ENCODE results near the gene OGDH.

The OGDH gene

DNA sequence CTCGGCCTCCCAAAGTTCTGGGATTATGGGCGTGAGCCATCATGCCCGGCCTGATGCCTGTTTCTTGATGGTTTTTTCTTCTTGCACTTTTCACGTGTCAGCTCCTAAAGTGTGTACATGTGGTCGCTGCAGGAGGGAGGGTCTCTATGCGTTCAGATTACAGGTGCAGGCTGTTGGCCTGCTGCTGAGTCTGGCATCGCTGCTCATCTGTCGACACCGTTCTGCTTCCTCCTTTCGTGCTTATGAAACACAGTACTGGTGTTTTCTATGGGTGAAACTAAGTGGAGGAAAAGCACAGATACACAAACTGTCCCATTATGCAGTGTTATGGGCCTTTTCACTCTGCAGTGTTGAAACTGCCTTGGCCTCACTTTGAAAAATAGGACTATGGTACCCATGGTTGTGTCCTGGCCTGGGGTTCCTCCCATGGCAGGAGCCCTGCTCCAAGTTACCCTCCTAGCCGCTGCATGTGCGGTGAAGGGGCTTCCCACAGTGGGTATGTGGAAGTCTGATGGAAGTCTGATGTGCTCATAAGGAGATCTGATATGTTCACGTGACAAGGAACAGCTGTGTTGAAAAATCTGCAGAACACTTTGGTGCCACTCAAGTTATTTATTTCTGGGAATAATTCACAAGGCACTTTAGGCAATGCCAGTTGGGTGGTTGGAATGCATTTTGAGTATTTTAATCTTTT, 23.5 kb downstream of the OGDH start:
- no peak overlapping the region for H3K4me3 ChIP-seq (ENCODE audit: low read length)
- no peak for DNase-seq (ENCODE audit: low read depth)
- TF ChIP-seq, protein P1, sequence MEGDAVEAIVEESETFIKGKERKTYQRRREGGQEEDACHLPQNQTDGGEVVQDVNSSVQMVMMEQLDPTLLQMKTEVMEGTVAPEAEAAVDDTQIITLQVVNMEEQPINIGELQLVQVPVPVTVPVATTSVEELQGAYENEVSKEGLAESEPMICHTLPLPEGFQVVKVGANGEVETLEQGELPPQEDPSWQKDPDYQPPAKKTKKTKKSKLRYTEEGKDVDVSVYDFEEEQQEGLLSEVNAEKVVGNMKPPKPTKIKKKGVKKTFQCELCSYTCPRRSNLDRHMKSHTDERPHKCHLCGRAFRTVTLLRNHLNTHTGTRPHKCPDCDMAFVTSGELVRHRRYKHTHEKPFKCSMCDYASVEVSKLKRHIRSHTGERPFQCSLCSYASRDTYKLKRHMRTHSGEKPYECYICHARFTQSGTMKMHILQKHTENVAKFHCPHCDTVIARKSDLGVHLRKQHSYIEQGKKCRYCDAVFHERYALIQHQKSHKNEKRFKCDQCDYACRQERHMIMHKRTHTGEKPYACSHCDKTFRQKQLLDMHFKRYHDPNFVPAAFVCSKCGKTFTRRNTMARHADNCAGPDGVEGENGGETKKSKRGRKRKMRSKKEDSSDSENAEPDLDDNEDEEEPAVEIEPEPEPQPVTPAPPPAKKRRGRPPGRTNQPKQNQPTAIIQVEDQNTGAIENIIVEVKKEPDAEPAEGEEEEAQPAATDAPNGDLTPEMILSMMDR (conservative IDR thresholded peaks at IDR 0.05; ENCODE audit: low read length) = no peak

DNA sequence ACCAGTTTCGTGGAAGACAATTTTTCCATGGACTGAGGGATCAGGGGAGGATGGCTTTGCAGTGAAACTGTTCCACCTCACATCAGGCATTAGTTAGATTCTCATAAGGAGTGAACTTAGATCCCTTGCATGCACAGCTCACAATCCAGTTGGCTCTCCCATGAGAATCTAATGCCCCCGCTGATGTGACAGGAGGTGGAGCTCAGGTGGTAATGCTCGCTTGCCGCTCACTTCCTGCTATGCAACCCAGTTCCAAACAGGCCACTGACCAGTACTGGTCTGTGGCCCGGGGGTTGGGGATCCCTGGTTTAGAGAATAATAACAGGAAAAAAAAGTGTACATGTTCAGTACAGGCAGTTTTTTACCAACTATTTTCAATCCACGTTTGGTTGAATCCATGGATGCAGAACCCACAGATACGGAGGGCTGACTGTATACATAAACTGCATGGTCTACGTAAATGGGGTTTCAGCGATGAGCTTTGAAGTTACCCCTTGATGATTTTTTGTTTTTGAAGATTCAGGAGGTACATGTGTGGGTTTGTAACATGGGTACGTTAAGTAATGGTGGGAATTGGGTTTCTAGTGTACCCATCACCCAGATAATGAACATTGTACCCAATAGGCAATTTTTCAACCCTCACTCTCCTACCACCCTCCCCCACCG, 24.5 kb downstream of the OGDH start:
- TF ChIP-seq, protein P1 (conservative IDR thresholded peaks at IDR 0.05; ENCODE audit: low read length) = no peak
- no peak for DNase-seq (ENCODE audit: low read depth)
- H3K4me3 ChIP-seq (ENCODE audit: low read length) = no peak overlapping the region

DNA sequence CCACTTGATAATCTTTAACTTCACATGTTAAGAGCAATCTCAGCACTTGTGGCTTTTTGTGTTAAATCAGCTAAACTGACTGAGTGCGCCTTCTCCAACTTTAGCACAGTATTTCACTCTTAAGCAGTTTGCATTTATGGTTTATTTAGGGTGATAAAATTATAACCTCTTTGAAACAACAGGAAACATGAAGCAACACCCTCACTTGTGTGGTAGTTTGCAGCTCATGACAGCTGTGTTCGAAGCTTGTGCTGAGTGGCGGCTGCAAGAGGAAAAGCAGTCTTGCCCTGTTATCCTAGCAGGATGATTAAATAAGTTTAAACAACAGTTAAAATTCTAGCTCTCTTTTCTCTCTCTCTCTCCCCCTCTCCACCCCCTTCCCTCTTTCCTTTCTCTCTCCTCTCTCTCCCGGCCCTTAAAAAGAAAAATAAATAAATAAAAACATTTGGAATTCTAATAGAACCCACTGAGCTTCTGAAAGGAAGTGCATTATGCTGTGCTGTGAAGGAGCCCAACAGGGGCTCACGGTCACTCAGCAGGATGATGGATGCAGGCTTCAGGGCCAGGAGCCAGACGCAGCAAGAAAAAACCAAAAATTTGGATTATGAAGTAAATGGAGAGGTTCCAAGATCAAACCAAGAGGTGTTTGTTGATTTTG, 25.2 kb downstream of the OGDH start:
- TF ChIP-seq, protein P1 (conservative IDR thresholded peaks at IDR 0.05; ENCODE audit: low read length) = no peak
- no peak for DNase-seq (ENCODE audit: low read depth)
- no peak overlapping the region for H3K4me3 ChIP-seq (ENCODE audit: low read length)

DNA sequence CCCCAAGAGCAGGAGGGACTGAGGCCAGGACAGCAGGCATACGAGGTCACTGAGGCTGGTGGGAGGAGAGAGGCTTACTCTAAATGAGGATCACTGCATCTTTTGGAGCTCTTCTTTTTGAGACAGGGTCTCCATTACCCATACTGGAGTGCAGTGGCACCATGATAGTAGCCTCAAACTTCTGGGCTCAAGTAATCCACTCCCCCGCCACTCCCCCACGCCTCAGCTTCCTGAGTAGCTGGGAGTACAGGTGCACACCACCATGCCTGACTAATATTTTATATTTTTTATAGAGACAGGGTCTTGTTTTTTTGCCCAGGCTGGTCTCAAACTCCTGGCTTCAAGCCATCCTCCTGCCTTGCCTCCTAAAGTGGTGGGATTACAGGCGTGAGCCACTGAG, 25.8 kb downstream of the OGDH start:
- no peak for DNase-seq (ENCODE audit: low read depth)
- no peak overlapping the region for H3K4me3 ChIP-seq (ENCODE audit: low read length)
- TF ChIP-seq, protein P1 (conservative IDR thresholded peaks at IDR 0.05; ENCODE audit: low read length) = no peak

DNA sequence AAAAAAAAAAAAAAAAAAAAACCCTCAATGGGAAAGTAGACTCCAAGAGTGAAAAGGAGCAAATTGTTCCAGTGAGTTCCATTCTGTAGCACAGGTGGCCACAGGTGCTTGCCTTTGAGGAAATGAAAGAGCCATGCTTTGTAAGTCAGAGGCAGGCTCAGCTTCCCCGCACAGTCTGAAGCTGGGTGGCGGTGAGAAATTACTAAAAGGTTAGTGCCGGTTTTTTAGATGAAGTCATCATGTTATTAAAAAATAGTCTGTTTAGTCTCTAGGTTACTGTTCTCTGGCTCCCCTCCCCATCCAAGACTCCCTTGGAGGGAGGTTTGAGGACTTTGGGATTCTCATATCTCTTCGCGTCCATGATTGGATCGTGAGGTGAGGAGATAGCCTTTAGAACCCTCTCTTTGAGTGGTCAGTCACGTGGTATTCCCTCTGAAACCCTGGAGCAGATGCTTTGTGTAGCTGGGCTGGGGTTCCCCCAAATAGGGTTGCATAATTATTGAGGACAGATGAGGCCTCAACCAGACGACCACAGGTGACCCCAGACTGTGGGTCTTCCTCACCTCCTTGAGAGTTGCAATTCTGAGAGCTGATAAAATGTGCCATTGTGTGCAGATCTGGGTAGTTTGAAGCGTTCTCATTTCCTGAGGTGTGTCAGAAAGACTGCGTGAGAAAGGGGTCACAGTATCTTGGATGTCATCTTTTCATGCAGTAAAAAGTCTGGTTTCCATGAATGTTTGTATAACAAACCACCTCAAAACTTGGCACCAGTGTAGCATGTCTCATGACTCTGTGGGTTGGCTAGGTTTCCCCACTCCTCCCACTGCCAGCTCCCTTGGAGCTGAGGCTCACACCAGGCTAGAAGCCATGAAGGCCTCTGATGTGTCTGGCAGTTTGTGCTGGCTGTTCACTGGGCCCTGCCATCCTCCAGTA, 27.1 kb downstream of the OGDH start:
- peak; percentile 97 for DNase-seq (ENCODE audit: low read depth)
- no peak overlapping the region for H3K4me3 ChIP-seq (ENCODE audit: low read length)
- TF ChIP-seq, protein P1 (conservative IDR thresholded peaks at IDR 0.05; ENCODE audit: low read length) = no peak

DNA sequence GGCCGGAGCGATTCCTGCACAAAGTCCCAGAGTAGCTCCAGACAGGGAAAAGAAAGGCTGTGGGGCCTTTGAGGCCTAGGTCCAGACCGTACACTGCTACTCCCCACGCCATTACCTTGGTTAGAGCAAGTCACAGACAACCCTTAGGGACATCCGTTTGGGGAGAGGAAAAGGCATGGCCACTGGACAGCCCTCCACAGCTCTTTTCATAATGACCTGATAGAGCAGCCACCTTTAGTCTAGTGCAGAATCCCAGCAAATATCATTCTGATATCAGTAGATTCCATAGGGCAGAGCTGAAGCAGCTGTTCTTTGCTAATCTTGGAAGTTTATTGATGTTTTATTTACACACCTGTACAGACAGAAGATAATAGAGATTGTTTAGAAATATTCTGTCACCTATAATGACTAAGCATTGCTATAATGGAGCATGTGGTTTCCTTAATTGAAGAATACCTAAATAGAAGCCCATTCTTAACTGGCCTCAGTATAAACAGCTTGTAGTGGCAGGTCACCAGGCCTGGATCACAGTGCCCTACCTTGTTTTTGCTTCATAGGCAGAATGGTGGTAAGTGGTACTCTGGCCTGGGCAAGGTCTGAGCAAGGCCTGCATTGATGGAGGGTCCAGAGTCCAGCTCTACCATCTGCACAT, 27.9 kb downstream of the OGDH start:
- DNase-seq (ENCODE audit: low read depth) = no peak
- no peak overlapping the region for H3K4me3 ChIP-seq (ENCODE audit: low read length)
- TF ChIP-seq, protein P1 (conservative IDR thresholded peaks at IDR 0.05; ENCODE audit: low read length) = no peak

All from AG10803 (cell line).